Nephron progenitor cell (in vitro differentiated cells): ENCODE data around the gene HSD17B13.
A peak's percentile ranks its signal among the peaks of the same experiment; 100 is the strongest.

Source experiments
- DNase-seq: peaks from one replicate; pipeline ENCODE4 v3.0.0; 2021
- H3K27ac Mint-ChIP-seq: 2 replicates; pipeline ENCODE4 v1.8.0; 2021; ENCODE audit warnings: mild to moderate bottlenecking, moderate library complexity, mixed read lengths
- H3K27me3 Mint-ChIP-seq: 2 replicates; pipeline ENCODE4 v1.8.0; 2021; ENCODE audit warnings: mild to moderate bottlenecking, low read depth, mixed read lengths; ENCODE audit not compliant: poor library complexity
- H3K36me3 Mint-ChIP-seq: 2 replicates; pipeline ENCODE4 v1.8.0; 2021; ENCODE audit warnings: low read depth, mixed read lengths
- H3K4me1 Mint-ChIP-seq: 2 replicates; pipeline ENCODE4 v1.8.0; 2021; ENCODE audit warnings: mixed read lengths
- H3K4me3 Mint-ChIP-seq: 2 replicates; pipeline ENCODE4 v1.8.0; 2021; ENCODE audit warnings: mild to moderate bottlenecking, moderate library complexity, mixed read lengths
- H3K9me3 Mint-ChIP-seq: 2 replicates; pipeline ENCODE4 v1.8.0; 2021; ENCODE audit warnings: mild to moderate bottlenecking, moderate library complexity, mixed read lengths
- TF ChIP-seq, protein P1 (sequence below): fragments of 200-600 bp; sonication (generic); IDR thresholded peaks from 2 replicates; pipeline ENCODE4 v1.5.0; 2021; ENCODE audit warnings: antibody characterized with exemption

Gene HSD17B13, protein sequence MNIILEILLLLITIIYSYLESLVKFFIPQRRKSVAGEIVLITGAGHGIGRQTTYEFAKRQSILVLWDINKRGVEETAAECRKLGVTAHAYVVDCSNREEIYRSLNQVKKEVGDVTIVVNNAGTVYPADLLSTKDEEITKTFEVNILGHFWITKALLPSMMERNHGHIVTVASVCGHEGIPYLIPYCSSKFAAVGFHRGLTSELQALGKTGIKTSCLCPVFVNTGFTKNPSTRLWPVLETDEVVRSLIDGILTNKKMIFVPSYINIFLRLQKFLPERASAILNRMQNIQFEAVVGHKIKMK

DNA sequence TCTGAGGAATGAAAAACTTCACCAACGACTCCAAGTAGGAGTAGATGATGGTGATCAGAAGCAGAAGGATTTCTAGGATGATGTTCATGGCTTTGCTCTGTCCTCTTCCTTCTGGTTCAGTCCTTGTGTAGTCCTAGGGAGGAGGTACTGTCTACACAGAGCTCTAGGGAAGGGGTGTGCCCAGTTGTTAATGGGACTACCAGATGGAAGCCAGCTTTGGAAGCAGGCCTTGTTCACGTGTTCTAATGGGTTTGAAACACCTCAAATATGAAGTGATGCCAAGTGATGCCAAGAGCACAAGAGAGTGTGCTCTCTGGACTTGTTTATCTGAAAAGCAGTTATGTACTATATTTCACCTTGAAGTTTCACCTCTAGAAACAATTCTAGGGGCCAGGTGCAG is at the start of gene HSD17B13:
Gene HSD17B13 (minus strand): TSS at position 129 of the 400 bp plus-strand sequence. CDS start 41 bp downstream, at position 88.
- DNase-seq = no peak
- TF ChIP-seq, protein P1, sequence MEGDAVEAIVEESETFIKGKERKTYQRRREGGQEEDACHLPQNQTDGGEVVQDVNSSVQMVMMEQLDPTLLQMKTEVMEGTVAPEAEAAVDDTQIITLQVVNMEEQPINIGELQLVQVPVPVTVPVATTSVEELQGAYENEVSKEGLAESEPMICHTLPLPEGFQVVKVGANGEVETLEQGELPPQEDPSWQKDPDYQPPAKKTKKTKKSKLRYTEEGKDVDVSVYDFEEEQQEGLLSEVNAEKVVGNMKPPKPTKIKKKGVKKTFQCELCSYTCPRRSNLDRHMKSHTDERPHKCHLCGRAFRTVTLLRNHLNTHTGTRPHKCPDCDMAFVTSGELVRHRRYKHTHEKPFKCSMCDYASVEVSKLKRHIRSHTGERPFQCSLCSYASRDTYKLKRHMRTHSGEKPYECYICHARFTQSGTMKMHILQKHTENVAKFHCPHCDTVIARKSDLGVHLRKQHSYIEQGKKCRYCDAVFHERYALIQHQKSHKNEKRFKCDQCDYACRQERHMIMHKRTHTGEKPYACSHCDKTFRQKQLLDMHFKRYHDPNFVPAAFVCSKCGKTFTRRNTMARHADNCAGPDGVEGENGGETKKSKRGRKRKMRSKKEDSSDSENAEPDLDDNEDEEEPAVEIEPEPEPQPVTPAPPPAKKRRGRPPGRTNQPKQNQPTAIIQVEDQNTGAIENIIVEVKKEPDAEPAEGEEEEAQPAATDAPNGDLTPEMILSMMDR = no peak
- Mint-ChIP-seq H3K4me1 (peaks cover 9% of the 10 kb centered on the region), H3K27me3 (no peaks in the 10 kb centered on the region), H3K27ac (no peak within 1 kb of the TSS), H3K4me3 (no peak within 1 kb of the TSS), H3K9me3 (no peaks in the 10 kb centered on the region), H3K36me3 (no peaks in the 10 kb centered on the region)

DNA sequence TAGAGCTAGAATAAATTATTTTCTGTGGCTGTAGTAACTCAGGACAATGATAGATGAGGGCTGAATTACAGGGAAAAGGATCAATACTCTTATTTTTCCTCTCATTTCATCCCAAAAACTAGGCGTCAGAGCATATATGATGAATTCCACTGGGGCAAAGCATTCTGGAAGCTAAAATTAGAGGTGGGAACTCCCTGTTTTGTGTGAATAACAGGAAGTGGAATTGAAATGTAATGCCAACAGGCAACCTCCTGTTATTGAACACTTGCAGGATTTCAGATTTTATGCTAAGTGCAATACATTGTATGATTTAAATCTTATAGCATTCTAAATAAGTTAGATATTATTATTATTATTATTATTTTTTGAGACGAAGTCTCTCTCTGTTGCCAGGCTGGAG is 47.4 kb upstream of the HSD17B13 start:
- H3K4me3 Mint-ChIP-seq = no peak overlapping the region
- TF ChIP-seq, protein P1 = no peak
- H3K36me3 Mint-ChIP-seq = peaks cover 74% of the 10 kb centered on the region
- DNase-seq = no peak
- no peak overlapping the region for H3K27ac Mint-ChIP-seq
- H3K9me3 Mint-ChIP-seq = peaks cover 18% of the 10 kb centered on the region
- H3K27me3 Mint-ChIP-seq = no peaks in the 10 kb centered on the region
- no peaks in the 10 kb centered on the region for H3K4me1 Mint-ChIP-seq

DNA sequence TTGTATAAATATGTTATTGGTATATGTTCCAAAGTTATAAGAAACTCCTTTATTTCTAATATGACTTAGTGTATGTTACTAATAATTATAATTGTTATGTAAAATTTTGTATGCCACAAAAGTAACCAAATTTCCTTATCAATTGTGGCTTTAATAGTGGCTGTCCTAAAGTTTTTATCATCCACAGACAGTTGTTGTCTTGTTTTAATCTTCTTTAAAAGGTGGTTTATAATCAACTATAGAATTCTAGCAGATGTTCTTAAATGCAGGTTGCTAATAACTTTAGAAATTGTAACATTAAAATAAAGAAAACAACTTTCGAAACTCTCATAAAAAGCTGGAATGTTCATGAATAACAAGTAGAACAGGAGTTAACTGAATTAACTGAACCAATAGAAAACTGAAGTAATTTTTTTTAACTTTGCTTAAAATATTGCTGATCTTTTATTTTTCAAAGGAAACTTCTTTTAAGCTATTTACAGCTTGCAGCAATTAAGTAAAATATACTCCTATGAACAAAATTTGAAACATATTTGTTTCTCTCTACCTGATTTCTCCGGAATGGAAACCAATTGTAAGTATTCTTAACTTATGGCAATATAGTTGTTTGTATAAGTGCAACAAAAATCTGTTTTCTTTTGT is 44.0 kb upstream of the HSD17B13 start:
- Mint-ChIP-seq H3K27me3 (peaks cover 2% of the 10 kb centered on the region), H3K4me3 (no peak overlapping the region), H3K36me3 (peaks cover 84% of the 10 kb centered on the region), H3K9me3 (peaks cover 18% of the 10 kb centered on the region), H3K27ac (no peak overlapping the region), H3K4me1 (peaks cover 4% of the 10 kb centered on the region)
- DNase-seq = no peak
- TF ChIP-seq, protein P1 = no peak

DNA sequence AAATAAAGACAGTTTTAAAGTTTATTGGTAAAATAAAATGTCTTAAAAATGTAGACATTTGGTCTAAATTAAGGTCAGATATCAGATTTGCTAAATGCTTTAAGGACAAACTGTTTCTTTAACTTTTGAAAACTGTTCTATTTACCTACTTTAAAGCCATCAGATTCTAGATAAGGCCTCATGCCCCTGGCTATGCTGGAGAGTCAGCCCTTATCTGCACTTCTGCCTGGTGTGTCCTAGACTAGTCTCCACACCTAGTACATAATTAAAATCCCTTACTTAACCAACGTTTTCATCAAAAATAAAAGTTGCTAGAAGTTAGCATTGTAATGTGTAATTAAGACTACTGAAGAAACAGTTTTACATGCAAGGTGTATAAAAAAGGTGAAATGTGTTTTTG is 42.7 kb upstream of the HSD17B13 start:
- DNase-seq = no peak
- Mint-ChIP-seq H3K27ac (no peak overlapping the region), H3K9me3 (peaks cover 18% of the 10 kb centered on the region), H3K27me3 (peaks cover 3% of the 10 kb centered on the region), H3K4me3 (no peak overlapping the region), H3K36me3 (peaks cover 81% of the 10 kb centered on the region), H3K4me1 (peaks cover 7% of the 10 kb centered on the region)
- TF ChIP-seq, protein P1 = no peak

DNA sequence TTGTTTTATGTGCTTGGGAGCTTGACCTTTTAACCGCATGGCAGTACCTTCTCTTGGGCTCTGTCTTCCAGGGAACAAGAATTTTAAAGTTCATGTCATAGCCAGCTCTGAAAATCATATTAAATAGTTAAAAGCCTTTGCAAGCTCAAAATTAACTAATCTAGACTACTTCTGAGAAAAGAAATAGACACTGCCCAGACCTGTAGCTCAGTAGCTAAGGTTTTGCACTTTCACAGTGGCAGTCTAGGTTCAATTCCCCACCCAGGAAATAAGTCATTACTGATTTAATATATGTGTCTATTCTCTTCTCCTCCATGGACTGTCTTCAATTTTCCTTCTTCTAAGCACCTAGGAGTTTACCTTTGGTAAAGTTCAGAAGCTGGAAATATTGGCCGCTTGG is 40.9 kb upstream of the HSD17B13 start:
- Mint-ChIP-seq H3K9me3 (peaks cover 18% of the 10 kb centered on the region), H3K27me3 (peaks cover 3% of the 10 kb centered on the region), H3K4me3 (no peak overlapping the region), H3K27ac (peak overlapping the region; percentile 68), H3K4me1 (peaks cover 10% of the 10 kb centered on the region), H3K36me3 (peaks cover 80% of the 10 kb centered on the region)
- no peak for DNase-seq
- TF ChIP-seq, protein P1 = no peak
